NCI-H2227 (cell line): Measurements from ENCODE around the gene PRICKLE3.
A peak's percentile ranks its signal among the peaks of the same experiment; 100 is the strongest.

Experiments
- DNase-seq: peaks from one replicate; lab custom pipeline; 2025; ENCODE audit not compliant: unreplicated experiment; lab: John Stamatoyannopoulos, UW

PRICKLE3 gene

DNA sequence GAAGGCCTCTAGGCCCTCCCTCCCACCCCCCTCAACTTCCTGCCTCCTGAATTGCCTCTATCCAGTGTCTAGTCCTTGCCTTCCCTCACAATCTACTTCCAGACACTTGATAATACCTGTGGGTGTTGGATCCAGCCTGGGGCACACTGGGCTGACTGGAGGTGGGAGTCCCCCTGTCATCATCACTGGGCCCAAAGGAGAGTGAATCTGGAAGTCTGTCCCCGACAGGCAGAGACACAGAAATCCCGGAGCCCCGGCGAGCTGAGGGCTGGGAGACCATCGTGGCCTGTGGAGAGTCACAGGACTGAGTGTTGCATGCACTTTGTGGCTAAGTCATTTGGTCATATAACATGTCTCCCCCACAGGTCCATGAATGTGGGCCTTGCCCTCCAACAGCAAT is 22.2 kb upstream of the PRICKLE3 start:
- DNase-seq: no peak

DNA sequence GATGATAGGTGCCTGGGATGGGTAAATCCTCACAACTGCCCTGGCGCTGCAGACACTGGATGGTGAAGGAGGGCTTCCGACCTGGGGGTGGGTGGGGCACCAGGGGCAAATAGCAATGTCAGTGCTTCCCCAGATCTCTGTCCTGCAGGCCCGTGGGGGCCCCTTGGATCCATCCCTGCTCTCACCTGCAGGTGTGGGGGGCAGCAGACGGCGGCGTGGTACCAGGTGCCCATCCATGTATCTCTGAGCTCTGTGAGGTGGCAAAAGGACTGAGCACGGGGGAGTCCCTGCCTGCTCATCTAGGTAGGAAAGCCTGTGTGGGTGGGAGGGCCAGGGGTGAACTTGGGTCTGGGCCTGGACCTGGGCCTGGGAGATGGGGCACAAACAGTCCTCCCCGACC is 20.4 kb upstream of the PRICKLE3 start:
- DNase-seq: no peak

DNA sequence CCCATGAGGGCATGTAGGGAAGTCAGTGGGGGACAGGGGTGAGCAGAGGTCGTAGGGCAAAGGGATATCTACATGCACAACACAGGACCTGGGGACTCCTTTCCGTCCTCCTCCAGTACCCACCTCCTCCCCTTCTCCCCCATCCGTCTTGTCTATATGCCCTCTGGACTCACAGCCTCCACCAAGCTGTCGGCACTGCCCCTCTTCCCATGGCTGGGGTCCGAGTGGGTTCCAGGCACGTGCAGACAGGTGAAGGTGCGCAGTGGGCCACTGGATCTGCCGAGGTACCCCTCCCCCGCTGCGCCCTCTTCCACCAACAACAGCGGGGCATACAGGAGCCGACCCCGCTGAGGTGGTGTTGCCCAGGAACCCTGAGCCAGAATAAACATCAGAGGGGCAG is 19.3 kb upstream of the PRICKLE3 start:
- DNase-seq: no peak

DNA sequence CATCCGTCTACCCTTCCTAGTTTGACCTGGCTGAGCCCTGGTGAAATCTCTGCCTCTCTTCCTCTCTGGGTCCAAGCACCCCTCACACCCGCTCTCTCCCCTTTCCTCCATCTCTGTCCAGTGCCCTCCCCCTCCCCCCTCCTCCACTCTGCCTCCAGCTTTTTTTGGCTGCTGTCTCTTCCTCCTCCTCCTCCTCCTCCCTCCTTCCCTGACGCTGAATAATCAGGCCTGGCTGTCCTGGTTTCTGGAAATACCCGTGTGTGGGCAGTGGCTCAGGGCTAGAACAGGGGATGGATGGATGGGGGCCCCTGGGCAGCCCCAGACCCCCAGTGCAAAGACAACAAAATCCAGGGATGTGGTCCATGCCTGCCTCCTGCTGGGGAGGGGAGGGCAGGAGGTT is 18.5 kb upstream of the PRICKLE3 start:
- no peak for DNase-seq

DNA sequence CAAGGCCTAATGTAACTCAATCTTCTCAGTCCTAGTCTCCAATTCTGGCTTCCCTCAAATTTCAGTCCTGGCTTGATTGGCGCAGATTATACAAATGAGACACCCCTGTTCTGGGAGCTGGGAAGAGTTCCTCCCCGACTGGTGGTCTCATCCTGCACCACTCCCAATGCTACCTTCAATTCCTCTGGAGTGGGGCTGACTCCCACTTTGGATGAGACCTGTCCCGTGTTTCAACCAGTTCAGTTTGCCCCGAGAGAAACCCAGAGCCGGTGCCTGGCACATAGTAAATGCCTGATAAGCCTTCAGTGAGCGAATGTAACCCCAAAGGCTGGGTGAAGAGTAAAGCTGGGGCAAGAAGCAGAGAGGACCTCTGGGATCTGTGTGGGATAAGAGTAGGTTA is 17.8 kb upstream of the PRICKLE3 start:
- DNase-seq: no peak

DNA sequence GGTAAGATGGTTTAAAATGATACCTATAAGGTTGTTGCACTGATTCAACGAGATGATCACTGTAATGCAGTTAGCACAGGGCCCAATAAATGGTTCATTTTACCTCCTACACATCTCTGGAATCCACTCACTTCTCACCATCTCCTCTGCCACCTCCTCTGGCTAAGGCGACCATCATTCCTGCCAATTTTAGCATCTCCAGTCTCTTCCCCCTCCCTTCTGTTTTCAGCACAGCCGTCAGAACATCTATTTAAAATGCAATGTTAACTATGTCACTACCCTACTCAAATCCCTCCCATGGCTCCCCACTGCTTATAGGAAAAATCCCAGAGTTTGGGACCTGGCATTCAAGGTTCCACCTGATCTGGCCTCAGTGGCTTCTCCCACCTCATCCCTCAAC is 17.4 kb upstream of the PRICKLE3 start:
- DNase-seq: no peak

DNA sequence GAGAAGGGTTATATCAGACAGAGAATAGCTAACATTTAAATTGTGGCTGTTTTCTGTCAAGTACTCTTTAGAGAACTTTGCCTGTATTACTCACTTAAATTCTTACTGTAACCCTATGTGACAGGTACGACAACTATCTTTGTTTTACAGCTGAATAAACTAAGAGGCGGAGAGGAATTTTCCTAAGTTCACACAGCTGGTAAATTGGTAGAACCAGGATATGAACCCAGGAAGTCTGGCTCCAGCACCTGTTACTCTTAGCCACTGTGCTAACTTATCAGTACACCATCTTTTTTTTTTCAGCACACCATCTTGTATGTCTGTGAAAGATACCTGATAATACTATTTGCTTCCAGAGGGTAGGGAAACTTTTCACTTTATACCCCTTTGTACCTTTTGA is 15.8 kb upstream of the PRICKLE3 start:
- no peak for DNase-seq

DNA sequence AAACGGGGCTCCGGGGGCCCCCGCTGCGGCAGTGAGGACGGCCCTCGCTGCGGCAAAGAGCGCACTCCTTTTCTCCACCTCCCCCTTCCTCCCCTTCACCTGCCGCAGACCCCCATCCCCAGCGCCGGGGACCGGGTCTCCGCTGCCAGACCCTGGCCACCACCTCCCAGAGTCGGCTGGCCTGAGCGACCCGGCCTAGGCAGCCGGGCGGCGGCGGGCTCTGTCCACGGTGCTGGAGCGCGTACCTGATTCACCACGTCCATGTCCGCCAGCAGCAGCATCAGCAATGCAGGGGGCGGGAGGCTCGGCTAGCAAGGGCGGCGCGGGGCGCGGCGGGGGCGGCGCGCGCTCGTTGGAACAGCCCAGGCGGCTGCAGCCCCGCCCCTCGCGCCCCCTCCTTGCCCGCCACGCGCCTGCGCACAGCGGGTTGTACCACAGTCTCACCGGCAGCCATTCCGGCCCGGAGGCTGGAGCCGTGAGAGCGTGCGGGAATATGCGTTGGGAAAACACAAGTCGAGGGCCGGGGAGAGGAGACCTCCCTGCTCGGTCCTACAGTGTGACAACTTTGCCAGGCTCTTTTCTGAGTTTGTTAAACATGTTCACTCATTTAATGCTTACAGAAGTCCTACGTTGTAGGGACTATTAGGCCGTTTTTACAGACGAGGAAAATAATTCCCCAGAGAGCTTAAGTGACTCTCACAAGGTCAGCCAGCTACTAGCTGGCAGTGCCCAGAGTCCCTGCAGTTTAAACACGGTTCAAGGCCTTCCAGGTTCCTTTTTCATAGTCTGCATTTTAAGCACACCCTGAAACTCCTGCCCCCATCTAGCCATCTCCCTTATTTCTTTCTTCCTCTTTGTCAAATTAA is 14.0 kb upstream of the PRICKLE3 start, which contains the start of gene SYP:
SYP (minus strand) TSS at position 288 of the 866 bp plus-strand sequence; CDS start at position 281, 7 bp downstream.
- DNase-seq: peak; percentile 96

DNA sequence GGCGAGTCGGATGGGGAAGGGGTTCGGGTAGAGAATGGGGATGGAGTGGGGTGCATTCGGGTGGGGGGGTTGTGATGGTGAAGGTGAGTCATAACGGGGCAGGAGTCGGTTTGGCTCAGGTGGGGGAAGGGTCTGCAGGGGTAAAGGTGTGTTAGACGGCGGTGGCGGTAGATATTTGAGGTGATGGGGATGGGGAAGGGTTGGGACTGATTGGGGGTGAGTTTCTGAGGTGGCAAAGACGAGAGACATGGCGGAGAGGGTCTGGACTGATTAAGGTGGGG is 13.1 kb upstream of the PRICKLE3 start:
- no peak for DNase-seq

DNA sequence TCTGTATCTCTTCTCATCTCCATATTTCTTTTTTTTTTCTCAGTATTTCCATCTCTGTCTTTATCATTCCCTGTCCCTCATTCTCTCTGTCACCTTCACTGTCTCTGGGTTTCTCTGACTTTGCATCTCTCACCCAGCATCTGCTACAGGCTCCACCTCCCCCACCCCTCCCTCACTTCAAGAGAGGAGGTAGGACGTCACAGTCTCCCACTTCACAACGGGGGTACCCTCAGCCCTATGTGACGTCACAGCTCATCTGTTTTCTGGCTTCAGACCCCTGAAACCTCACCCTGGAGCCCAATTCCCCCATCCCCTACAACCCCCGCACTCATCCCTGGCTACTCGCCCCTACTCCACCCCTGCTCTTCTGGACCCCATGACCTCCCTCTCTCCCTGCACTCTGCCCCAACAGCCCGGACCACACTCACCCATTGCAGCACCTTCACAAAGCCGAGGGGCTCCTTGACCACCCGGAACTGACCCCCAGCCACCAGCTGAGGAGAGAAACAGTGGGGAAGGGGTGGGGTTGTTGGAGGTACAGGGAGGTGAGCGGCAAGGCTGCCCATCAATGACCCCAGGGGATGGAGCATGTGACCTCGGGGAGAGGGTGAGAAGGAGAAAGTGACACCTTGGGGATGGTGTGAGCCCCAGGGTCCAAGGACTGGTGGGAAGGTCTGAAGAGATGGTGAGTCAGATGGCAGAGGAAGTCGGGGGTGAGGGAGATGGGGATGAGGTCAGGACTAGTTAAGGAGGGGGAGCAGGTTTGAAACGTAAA is 12.6 kb upstream of the PRICKLE3 start:
- DNase-seq: peak; percentile 24

DNA sequence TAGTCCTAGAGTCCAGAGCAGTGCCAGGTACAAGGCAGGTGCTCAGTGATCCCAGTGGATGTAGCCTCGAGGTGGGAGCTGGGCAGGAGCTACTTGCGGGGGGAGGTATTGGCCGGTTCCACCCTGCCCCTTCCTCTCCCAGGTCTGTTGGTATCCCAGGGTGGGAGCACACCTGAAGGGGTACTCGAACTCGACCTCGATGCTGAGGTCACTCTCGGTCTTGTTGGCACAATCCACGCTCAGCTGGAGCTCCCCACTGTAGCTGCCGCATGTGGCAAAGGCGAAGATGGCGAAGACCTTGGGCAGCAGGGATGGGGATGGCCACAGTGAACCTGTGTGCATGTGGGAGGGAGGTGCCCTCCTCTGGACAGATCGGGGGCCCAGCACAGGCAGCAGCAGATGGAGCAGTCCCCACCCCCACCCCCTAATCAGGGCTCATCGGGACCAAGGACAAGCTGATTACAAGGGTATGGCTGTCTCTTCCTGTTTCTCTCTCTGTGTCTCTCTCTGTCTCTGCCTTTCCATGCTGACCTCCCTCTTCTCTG is 11.4 kb upstream of the PRICKLE3 start:
- DNase-seq: no peak

DNA sequence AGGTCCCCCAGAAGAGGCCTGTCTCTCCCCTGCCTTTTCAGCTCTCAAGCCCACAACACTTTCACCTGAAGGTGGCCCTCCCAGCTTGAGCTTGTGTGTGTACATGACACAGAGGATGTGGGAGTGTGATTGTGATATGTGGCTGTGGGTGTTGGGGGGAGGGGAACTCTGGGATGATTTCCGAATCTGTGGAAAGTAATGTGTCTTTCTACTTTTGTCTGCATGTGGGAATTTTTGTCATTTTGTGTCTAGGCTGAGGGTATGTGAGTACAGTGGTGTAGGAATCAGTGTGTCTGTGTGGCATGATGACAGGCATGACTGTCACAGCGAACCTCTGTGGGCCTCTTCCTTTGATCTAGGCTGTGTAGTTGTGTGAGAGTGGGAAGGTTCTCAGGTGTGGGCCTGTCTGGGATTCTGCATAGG is 7.4 kb upstream of the PRICKLE3 start:
- DNase-seq: no peak

DNA sequence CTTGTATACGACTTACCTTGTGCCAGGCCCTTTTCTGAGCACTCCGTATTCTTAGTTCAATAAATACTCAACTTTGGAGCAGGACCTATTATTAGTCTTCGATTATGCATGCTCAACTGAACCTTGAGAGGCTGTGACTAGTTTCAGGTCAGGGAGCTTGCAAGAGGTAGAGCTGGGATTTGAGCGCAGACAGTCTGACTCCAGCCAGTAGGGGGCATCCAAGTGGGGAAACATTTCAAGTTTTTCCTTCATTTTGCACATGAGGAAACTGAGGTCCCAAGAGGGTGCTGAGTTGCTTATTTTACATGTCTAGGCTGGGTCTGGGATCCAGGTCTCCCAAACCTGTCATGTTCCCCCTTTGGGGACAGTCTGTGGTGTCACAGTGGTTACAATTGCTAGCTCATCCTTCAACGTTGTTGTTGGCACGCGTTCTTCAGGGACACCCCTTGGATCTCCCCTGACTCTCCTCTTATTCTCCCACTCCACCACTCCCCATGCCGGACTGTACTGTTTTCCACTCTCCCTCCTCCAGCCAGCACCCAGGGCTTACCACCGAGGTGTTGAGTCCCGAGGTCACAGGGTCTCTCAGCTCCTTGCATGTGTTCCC is 6.7 kb upstream of the PRICKLE3 start:
- DNase-seq: peak; percentile 58

DNA sequence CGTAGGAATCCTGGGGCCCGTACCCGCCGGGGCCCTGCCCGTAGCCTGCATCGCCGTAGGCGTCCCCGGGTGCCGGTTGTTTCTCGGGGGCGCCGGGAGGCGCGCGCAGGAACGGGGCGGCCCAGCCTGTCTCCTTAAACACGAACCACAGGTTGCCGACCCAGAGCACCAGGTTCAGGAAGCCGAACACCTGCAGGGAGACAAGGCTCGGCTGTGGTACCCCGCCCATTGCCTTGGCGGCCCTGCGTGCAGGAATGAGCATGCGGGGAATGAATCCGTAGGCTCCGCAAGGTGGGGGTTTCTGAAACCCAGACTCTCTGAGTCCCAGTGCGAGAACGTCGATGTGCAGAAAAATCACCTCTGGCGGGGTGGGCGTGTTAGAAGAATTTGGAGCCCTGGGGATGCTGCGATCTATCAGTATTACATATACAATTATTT is 5.4 kb upstream of the PRICKLE3 start:
- DNase-seq: peak; percentile 72

DNA sequence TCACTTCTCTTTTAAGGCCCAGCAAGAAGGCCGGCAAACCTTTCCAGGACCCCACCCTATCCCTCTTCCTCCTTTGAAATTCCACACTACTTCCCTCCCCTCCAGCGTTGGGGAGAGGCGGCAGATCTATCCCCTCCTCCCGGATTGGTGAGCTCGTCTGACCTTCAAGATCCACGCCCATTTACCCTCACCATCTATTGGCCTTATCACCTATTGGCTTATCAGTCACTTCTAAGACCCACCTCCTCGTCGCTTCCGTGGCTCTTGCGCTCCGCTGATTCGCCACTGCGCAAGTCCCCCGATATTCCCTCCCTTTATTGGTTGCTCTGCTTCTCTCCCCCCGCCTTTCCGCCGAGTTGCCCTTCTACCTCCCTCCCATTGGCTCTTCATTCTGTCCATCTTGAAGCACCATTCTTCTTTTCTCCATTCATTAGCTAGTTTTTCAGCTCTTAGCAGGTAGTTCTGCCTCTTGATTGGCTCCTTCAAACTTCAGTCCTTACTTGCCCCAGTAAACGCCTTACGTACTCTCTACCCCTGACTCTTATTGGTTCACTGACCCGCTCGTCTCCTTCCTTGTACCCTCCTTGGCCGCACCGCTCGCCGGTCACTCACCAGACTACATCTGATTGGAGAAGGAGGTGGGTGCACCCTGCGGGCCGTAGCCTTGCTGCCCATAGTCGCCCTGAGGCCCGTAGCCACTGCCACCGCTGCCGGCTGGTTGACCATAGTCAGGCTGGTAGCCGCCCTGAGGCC is 4.8 kb upstream of the PRICKLE3 start:
- peak; percentile 99 for DNase-seq

DNA sequence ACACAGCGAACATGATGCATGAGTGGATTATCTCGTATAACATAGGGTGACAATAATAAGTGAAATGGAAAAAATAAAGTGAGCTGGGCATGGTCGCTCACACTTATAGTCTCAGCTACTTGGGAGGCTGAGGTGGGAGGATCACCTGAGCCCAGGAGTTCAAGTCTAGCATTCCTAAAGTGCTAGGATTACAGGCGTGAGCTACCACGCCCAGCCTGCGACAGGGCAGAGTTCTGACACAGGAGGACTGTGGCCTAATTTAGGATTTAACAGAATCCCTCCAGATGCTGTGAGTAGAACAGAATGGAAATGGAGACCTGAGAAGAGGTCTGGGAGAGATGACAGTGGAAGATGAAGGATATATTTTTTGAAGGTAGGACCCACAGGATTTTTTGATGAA is 3.4 kb upstream of the PRICKLE3 start:
- no peak for DNase-seq

DNA sequence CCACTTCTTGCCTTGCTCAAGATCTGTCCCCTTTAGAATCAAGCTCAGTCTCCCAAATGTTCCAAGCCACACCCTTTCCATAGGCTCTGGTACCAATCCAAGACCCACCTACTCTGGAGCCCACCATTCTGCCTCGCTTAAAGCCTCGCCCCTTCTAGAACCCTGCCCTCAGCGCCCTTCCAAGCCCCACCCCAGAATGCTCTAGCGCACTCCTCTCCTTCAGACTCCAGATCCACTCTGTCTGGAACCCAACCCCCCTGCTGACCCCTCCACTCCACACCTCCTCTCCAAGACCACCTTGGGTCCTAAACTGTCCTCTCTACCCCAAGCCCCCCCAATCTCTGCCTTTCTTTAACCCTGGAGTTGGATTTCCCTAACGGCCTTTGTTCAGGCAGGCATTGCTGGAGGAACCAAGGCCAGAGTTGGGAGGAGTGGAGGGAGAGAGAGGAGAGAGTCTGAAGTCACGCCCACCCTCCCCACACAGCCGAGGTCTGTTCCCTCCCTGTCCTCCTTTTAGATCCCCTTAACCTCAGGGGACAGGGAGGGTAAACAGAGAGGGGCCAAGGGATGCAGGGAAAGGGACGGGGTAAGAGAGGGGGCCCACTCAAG is 2.4 kb upstream of the PRICKLE3 start:
- no peak for DNase-seq

DNA sequence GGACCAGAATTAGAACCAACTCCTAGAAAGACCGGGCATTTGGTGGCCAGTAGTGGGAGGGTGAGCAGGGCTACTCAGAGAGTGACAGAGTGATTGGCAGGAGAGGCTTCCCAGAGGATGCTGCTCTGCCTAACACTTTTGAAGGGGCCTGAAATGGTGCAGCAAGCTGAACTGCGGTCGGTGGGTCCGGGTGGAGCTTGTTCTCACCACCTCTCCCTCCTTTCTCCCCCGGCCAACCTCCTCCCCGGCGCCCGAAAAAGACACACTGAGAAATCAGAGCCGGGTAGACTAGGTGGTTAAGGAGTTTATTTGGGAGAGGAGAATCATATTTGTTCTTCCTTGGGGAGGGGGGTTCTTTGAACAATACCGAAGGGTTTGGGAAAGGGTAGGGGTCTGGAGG is 1.4 kb upstream of the PRICKLE3 start:
- no peak for DNase-seq

DNA sequence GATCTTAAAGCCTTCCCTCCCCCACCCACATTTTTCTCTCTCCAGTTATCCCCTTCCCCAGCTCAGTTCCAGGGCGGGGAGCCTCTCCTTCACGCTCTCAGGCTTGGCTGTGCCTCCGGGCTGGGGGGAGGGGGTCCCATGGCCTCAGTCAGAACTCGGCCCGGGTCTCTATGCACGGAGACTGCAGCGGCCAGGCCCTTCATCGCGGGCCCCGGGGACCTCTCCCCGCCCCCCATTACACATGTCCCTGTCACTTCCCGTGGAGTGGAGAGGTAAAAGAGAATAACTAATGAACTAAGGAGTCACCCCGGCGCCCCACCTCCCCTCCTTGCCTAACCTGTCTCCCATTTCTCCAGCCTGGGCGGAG is 838 bp upstream of the PRICKLE3 start:
- DNase-seq: no peak
